ENCODE data around the gene NPAT. TPM values are rescaled to one million over a fixed set of nuclear protein-coding genes. Genes with fewer than 3 reads are reported as not detected.

The NPAT gene
- total RNA-seq, 4 donors from 2014 or later: 9.5 to 14.9 (median 12.4) TPM

DNA sequence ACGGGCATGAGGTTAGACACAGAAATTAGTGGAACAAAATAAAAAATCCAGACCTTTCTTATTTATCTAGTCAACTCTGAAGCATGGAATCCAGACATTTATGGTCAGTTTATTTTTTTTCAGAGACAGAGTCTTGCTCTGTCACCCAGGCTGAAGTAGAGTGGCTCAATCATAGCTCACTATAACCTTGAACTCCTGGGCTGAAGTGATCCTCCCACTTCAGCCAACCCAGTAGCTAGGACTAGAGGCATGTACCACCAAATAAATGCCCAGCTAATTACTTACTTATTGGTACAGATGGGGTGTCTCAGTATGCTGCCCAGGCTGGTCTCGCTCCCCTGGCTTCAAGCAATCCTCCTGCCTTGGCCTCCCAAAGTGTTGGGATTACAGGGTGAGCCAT lies 8.7 kb downstream of the NPAT start:
- WGBS, 2 donors (ENCODE audit: low coverage in 1 of 2): 63 to 77% methylated on average over 1 to 2 of the region's 2 CpGs
- Histone ChIP-seq H3K27ac (no peak overlapping the region), H3K36me3 (peaks cover 0 to 46% of the 10 kb centered on the region in 2 donors), H3K27me3 (no peaks in the 10 kb centered on the region), H3K4me3 (no peak overlapping the region), H3K4me1 (peaks cover 0 to 14% (median 0%) of the 10 kb centered on the region in 3 donors), H3K9me3 (no peaks in the 10 kb centered on the region)
- ATAC-seq: no peak
- TF ChIP-seq POLR2AphosphoS5 (IDR thresholded peaks at IDR 0.05) (no peak), POLR2A (IDR thresholded peaks at IDR 0.05) (no peak), EP300 (IDR thresholded peaks at IDR 0.05) (no peak)
- TF ChIP-seq, protein P1, sequence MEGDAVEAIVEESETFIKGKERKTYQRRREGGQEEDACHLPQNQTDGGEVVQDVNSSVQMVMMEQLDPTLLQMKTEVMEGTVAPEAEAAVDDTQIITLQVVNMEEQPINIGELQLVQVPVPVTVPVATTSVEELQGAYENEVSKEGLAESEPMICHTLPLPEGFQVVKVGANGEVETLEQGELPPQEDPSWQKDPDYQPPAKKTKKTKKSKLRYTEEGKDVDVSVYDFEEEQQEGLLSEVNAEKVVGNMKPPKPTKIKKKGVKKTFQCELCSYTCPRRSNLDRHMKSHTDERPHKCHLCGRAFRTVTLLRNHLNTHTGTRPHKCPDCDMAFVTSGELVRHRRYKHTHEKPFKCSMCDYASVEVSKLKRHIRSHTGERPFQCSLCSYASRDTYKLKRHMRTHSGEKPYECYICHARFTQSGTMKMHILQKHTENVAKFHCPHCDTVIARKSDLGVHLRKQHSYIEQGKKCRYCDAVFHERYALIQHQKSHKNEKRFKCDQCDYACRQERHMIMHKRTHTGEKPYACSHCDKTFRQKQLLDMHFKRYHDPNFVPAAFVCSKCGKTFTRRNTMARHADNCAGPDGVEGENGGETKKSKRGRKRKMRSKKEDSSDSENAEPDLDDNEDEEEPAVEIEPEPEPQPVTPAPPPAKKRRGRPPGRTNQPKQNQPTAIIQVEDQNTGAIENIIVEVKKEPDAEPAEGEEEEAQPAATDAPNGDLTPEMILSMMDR (IDR thresholded peaks at IDR 0.05): no peak

DNA sequence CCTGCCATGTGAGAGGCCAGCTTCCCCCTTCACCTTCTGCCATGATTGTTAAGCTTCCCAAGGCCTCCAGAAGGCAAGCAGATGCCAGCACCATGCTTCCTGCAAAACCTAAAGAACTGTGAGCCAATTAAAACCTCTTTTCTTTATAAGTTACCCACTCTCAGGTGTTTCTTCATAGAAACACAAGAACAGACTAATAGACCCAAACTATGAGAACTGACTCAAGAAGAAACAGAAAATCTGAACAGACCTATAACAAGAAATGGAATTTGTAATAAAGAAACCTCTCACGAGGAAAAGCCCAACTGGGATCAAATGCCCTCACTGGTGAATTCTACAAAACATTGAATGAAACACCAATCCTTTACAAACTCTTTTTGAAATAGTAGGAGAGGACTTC lies 12.0 kb downstream of the NPAT start:
- TF ChIP-seq POLR2A (IDR thresholded peaks at IDR 0.05) (no peak), EP300 (IDR thresholded peaks at IDR 0.05) (no peak), POLR2AphosphoS5 (IDR thresholded peaks at IDR 0.05) (no peak)
- TF ChIP-seq, protein P1 (IDR thresholded peaks at IDR 0.05): no peak

DNA sequence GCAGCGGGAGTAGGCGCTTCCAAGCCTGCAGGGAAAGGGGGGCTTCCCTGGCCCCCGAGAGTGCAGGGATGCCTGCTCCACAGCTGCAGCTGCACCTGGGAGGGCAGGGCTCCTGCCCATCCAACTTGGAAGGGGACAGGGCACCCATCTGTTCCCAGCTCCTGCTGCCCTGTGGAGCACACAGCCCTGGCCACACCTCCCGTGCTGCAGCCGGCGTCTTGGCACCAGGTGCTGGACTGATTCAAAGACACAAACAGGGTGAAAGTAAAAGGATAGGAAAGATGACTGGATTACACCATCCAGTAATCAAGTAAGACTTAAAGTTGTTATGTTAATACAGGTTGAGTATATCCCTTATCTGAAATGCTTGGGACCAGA lies 14.8 kb downstream of the NPAT start:
- Histone ChIP-seq H3K4me3 (no peak overlapping the region), H3K36me3 (peaks cover 0 to 81% of the 10 kb centered on the region in 2 donors), H3K4me1 (no peaks in the 10 kb centered on the region), H3K27me3 (no peaks in the 10 kb centered on the region), H3K9me3 (no peaks in the 10 kb centered on the region), H3K27ac (no peak overlapping the region)
- no peak for TF ChIP-seq POLR2A (IDR thresholded peaks at IDR 0.05)
- no peak for TF ChIP-seq POLR2AphosphoS5 (IDR thresholded peaks at IDR 0.05)
- TF ChIP-seq, protein P1 (IDR thresholded peaks at IDR 0.05): no peak
- TF ChIP-seq EP300 (IDR thresholded peaks at IDR 0.05): no peak
- no peak for ATAC-seq
- WGBS, 2 donors (ENCODE audit: low coverage in 1 of 2): 100% methylated on average over 1 of the region's 6 CpGs; no CpG with 5 or more reads in 1 of the 2 donors

More for the DNA sequence above, 12.0 kb downstream of the NPAT start:
- no peak overlapping the region for H3K27ac ChIP-seq
- H3K9me3 ChIP-seq: no peaks in the 10 kb centered on the region
- no peak overlapping the region for H3K4me3 ChIP-seq
- ATAC-seq: no peak
- H3K36me3 ChIP-seq: peaks cover 0 to 79% of the 10 kb centered on the region in 2 donors
- H3K4me1 ChIP-seq: no peaks in the 10 kb centered on the region
- H3K27me3 ChIP-seq: no peaks in the 10 kb centered on the region
- 83 to 91% methylated on average over 1 of the region's 1 CpG for WGBS, 2 donors (ENCODE audit: low coverage in 1 of 2)

DNA sequence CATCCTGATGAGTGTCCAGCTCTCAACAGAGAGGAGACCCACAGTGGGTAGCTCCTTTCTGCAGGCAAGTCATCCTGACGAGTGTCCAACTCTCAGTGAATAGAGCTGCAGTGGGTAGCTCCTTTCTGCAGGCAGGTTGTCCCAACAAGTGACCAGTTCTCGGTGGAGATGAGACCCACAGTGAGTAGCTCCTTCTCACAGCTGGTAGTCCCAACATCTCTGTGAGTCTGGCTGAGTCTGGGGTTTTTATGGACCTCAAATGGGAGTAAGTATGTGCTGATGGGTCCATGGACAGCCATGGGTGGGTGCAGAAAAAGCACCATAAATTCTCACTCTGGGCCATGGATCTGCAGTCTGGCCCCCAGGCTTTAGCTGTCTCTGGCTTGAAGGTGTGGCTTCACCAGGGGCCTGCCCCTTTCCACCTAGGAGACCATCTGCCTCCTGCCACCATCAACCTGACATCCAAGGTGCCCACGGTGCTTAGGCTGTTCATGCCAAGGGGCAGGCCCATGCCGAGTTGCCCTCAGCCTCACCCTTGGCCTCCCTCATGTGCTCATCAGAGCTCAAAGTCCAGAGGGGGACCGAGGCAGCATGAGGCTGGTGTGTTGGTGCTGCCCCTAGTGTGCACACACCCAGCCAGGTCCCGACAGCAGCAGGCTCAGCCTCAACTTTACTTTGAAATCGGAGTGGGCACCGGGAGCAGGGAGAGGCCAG lies 15.3 kb downstream of the NPAT start:
- TF ChIP-seq POLR2AphosphoS5 (IDR thresholded peaks at IDR 0.05): no peak
- H3K27ac ChIP-seq: no peak overlapping the region
- ATAC-seq: no peak

DNA sequence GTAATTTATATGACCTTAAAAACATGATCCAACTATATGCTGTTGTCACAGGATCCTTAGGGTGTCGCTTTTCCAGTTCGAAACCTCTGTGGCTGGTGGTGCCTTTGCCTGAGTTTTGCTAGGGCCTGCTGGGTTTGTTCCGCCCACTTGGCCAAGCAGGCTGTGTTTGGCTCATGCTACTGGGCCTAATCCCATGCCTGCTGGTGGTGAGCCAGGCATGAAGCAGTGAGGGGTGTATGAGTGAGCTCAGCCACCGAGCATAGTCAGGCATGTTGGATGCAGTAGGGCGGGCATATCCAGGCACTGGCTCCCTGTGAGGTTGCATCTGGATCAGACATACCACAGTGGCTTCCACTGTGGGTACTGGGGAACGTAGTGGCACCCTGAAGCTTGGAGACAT lies 16.3 kb downstream of the NPAT start:
- TF ChIP-seq POLR2A (IDR thresholded peaks at IDR 0.05): no peak
- TF ChIP-seq, protein P1 (IDR thresholded peaks at IDR 0.05): no peak
- H3K27me3 ChIP-seq: no peaks in the 10 kb centered on the region
- 95 to 100% methylated on average over 2 of the region's 6 CpGs for WGBS, 2 donors (ENCODE audit: low coverage in 1 of 2)

More for the DNA sequence above, 15.3 kb downstream of the NPAT start:
- Histone ChIP-seq H3K36me3 (peaks cover 0 to 76% of the 10 kb centered on the region in 2 donors), H3K4me3 (no peak overlapping the region), H3K27me3 (no peaks in the 10 kb centered on the region), H3K4me1 (no peaks in the 10 kb centered on the region), H3K9me3 (no peaks in the 10 kb centered on the region)
- WGBS, 2 donors (ENCODE audit: low coverage in 1 of 2): 69% methylated on average over 3 of the region's 8 CpGs; no CpG with 5 or more reads in 1 of the 2 donors

More for the DNA sequence above, 16.3 kb downstream of the NPAT start:
- ATAC-seq: no peak
- Histone ChIP-seq H3K4me3 (no peak overlapping the region), H3K27ac (no peak overlapping the region), H3K9me3 (no peaks in the 10 kb centered on the region), H3K4me1 (no peaks in the 10 kb centered on the region), H3K36me3 (peaks cover 0 to 71% of the 10 kb centered on the region in 2 donors)

Measured in gastroesophageal sphincter (tissue), 4 donors.